Left lung (tissue), 10 donors: ENCODE data around the gene CCDC14. TPM values are rescaled to one million over a fixed set of nuclear protein-coding genes. Genes with fewer than 3 reads are reported as not detected.

Source experiments
- ATAC-seq: fragments of 200-7000 bp; cut with Tn5 transposase; one replicate; pipeline ENCODE4 v1.9.1; 2020; ENCODE audit warnings: moderate library complexity
- DNase-seq, 4 donors: peaks; one replicate each; pipeline ENCODE4 v3.0.0-alpha.2; 2013 to 2020
- H3K27ac ChIP-seq, 2 donors: fragments of 200-600 bp; sonication (generic) in 1 of 2; one replicate each; pipeline versions ENCODE4 v1.5.0 to v1.8.0; 2020 to 2021
- H3K27me3 ChIP-seq, 2 donors: fragments of 200-600 bp; sonication (generic) in 1 of 2; one replicate each; pipeline versions ENCODE4 v1.5.0 to v1.8.0; 2020 to 2021
- H3K36me3 ChIP-seq, 2 donors: fragments of 200-600 bp; sonication (generic) in 1 of 2; one replicate each; pipeline versions ENCODE4 v1.5.0 to v1.8.0; 2020 to 2021
- H3K4me1 ChIP-seq, 2 donors: fragments of 200-600 bp; one replicate each; pipeline ENCODE4 v1.8.0; 2021
- H3K4me3 ChIP-seq, 2 donors: fragments of 200-600 bp; sonication (generic) in 1 of 2; one replicate each; pipeline versions ENCODE4 v1.5.0 to v1.8.0; 2020 to 2021; ENCODE audit warnings: mild to moderate bottlenecking in 1 of 2
- H3K9me3 ChIP-seq, 2 donors: fragments of 200-600 bp; sonication (generic) in 1 of 2; one replicate each; pipeline versions ENCODE4 v1.5.0 to v1.8.0; 2020 to 2021
- CTCF ChIP-seq, 2 donors: fragments of 200-600 bp; sonication (generic) in 1 of 2; IDR thresholded peaks; one replicate each; pipeline versions ENCODE4 v1.5.0 to v1.8.0; 2021; ENCODE audit warnings: antibody characterized with exemption in 2 of 2
- intact Hi-C, 2 donors: fragments of 100-400 bp; cut with DNase I; formaldehyde crosslinking; loops; one replicate each; pipeline versions ENCODE4 v1.11.2 to v1.14.2; 2022
- polyA plus RNA-seq, 6 donors: library from polyadenylated mRNA; unstranded; fragments of 120-200 nt; gene quantifications; one replicate each; pipeline ENCODE4 v1.2.1, GENCODE V29; 2013; ENCODE audit not compliant: insufficient read length in 6 of 6
- total RNA-seq, 2 donors: library from RNA; stranded (reverse); fragmentation: NEBNext Ultra II Directional; extraction: Animal tissue kit (Norgen Biotek cat#: 25700); gene quantifications; one replicate each; pipeline ENCODE4 v1.2.1, GENCODE V29; 2021
- donor health status: DM: no; HTN: yes; CAD: no.
- donor health status: DM: no; HTN: no; CAD: no.

Gene CCDC14
- total and polyA plus RNA-seq, 8 donors = 40.9 to 323 (median 220) TPM

GRCh38 chr3:123941121-123941520 is 19.9 kb downstream of the CCDC14 start:
- no peak for DNase-seq
- ATAC-seq = no peak

GRCh38 chr3:123939706-123940105 is 21.3 kb downstream of the CCDC14 start:
- Histone ChIP-seq H3K4me1 (no peaks in the 10 kb centered on the region), H3K4me3 (no peak overlapping the region), H3K27ac (no peak overlapping the region), H3K9me3 (no peaks in the 10 kb centered on the region), H3K36me3 (peaks cover 0 to 35% of the 10 kb centered on the region in 2 donors), H3K27me3 (no peaks in the 10 kb centered on the region)
- DNase-seq = no peak
- no peak for ATAC-seq
- no peak for TF ChIP-seq CTCF (IDR thresholded peaks at IDR 0.05)
- intact Hi-C loops = no loop called here

More at GRCh38 chr3:123941121-123941520, 19.9 kb downstream of the CCDC14 start:
- Histone ChIP-seq H3K27ac (no peak overlapping the region), H3K9me3 (no peaks in the 10 kb centered on the region), H3K4me3 (no peak overlapping the region), H3K36me3 (peaks cover 0 to 34% of the 10 kb centered on the region in 2 donors), H3K27me3 (no peaks in the 10 kb centered on the region), H3K4me1 (no peaks in the 10 kb centered on the region)
- intact Hi-C loops = no loop called here
- TF ChIP-seq CTCF (IDR thresholded peaks at IDR 0.05) = no peak

GRCh38 chr3:123936400-123936799 is 24.6 kb downstream of the CCDC14 start:
- DNase-seq (no peak), ATAC-seq (no peak)
- no peak overlapping the region for H3K4me3 ChIP-seq
- intact Hi-C loops = no loop called here
- no peak overlapping the region for H3K27ac ChIP-seq
- H3K36me3 ChIP-seq = peaks cover 0 to 31% of the 10 kb centered on the region in 2 donors
- no peaks in the 10 kb centered on the region for H3K9me3 ChIP-seq
- no peak for TF ChIP-seq CTCF (IDR thresholded peaks at IDR 0.05)
- no peaks in the 10 kb centered on the region for H3K27me3 ChIP-seq
- H3K4me1 ChIP-seq = no peaks in the 10 kb centered on the region

- Histone ChIP-seq H3K27ac (no peak overlapping the region), H3K36me3 (peaks cover 0 to 34% of the 10 kb centered on the region in 2 donors), H3K4me1 (no peaks in the 10 kb centered on the region), H3K4me3 (no peak overlapping the region), H3K9me3 (no peaks in the 10 kb centered on the region), H3K27me3 (no peaks in the 10 kb centered on the region)
- intact Hi-C loops = no loop called here
- DNase-seq (no peak), ATAC-seq (no peak)
- TF ChIP-seq CTCF (IDR thresholded peaks at IDR 0.05) = no peak
Observed at GRCh38 chr3:123935830-123936229, 25.2 kb downstream of the CCDC14 start.

- no peak for ATAC-seq
- TF ChIP-seq CTCF (IDR thresholded peaks at IDR 0.05) = no peak
- DNase-seq = no peak
- no peak overlapping the region for H3K27ac ChIP-seq
- intact Hi-C loops = no loop called here
- no peaks in the 10 kb centered on the region for H3K27me3 ChIP-seq
- no peaks in the 10 kb centered on the region for H3K9me3 ChIP-seq
- H3K36me3 ChIP-seq = peaks cover 0 to 48% of the 10 kb centered on the region in 2 donors
- no peak overlapping the region for H3K4me3 ChIP-seq
- no peaks in the 10 kb centered on the region for H3K4me1 ChIP-seq
Observed at GRCh38 chr3:123934250-123934649, 26.8 kb downstream of the CCDC14 start.
